Spleen (tissue), 11 donors: ENCODE results near the gene NPRL2. TPM values are rescaled to one million over a fixed set of nuclear protein-coding genes. Genes with fewer than 3 reads are reported as not detected.

Experiments used
- DNase-seq: peaks from one replicate; pipeline ENCODE4 v3.0.0-alpha.2; 2020
- H3K27ac ChIP-seq, 8 donors: fragments of 200-600 bp; sonication (generic) in 7 of 8; 1 replicate in 4 of 8; 2 replicates in 4 of 8; pipeline versions ENCODE4 v1.5.0 to v1.8.0; 2016 to 2021; ENCODE audit warnings: inconsistent platforms in 4 of 8, mild to moderate bottlenecking in 4 of 8, moderate library complexity in 1 of 8
- H3K27me3 ChIP-seq, 7 donors: fragments of 200-600 bp; sonication (generic) in 6 of 7; replicated peaks in 1 of 7; 1 replicate in 4 of 7; 2 replicates in 3 of 7; pipeline versions ENCODE4 v1.5.0 to v1.8.0; 2016 to 2021; ENCODE audit warnings: inconsistent platforms in 3 of 7, mild to moderate bottlenecking in 1 of 7
- H3K36me3 ChIP-seq, 6 donors: fragments of 200-600 bp; sonication (generic) in 5 of 6; 1 replicate in 4 of 6; 2 replicates in 2 of 6; pipeline versions ENCODE4 v1.5.0 to v1.8.0; 2016 to 2021; ENCODE audit warnings: inconsistent platforms in 2 of 6
- H3K4me1 ChIP-seq, 6 donors: fragments of 200-600 bp; sonication (generic) in 5 of 6; 1 replicate in 3 of 6; 2 replicates in 3 of 6; pipeline versions ENCODE4 v1.5.0 to v1.8.0; 2016 to 2021; ENCODE audit warnings: inconsistent platforms in 3 of 6
- H3K4me3 ChIP-seq, 8 donors: fragments of 200-600 bp; sonication (generic) in 7 of 8; 1 replicate in 4 of 8; 2 replicates in 4 of 8; pipeline versions ENCODE4 v1.5.0 to v1.8.0; 2016 to 2021; ENCODE audit warnings: inconsistent platforms in 4 of 8, mild to moderate bottlenecking in 4 of 8, moderate library complexity in 2 of 8
- H3K9me3 ChIP-seq, 8 donors: fragments of 200-600 bp; sonication (generic) in 7 of 8; 1 replicate in 4 of 8; 2 replicates in 4 of 8; pipeline versions ENCODE4 v1.5.0 to v1.8.0; 2016 to 2021; ENCODE audit warnings: inconsistent platforms in 4 of 8
- POLR2A ChIP-seq, 3 donors: fragments of 450-650 bp; IDR thresholded peaks; one replicate each; pipeline ENCODE4 v1.5.1; 2017; ENCODE audit warnings: antibody characterized with exemption in 3 of 3, mild to moderate bottlenecking in 1 of 3
- POLR2AphosphoS5 ChIP-seq, 3 donors: sonication (generic); formaldehyde crosslinking; IDR thresholded peaks; one replicate each; pipeline ENCODE4 v1.5.1; 2017; ENCODE audit warnings: antibody characterized with exemption in 3 of 3
- WGBS, 5 donors: extraction: QIAGEN DNeasy Blood & Tissue Kit in 3 of 5; methylation state at CpG; one replicate each; pipeline versions ENCODE4 v1.1.5 to v1.1.7; 2013 to 2018; 5-methylcytosine and 5-hydroxymethylcytosine counted together
- intact Hi-C: fragments of 100-400 bp; cut with DNase I; formaldehyde crosslinking; loops from one replicate; pipeline ENCODE4 v1.15.0; 2023; ENCODE audit warnings: low total_unique reads
- polyA plus RNA-seq, 3 donors: library from polyadenylated mRNA; stranded (reverse); fragments of 200-250 nt; gene quantifications; one replicate each; pipeline ENCODE4 v1.2.1, GENCODE V29; 2013
- total RNA-seq, 7 donors: library from RNA; depleted of rRNA in 3 of 7; stranded (reverse); fragments of >200 nt in 3 of 7; fragmentation: NEBNext Ultra II Directional in 4 of 7; extraction: Animal tissue kit (Norgen Biotek cat#: 25700) in 4 of 7; gene quantifications; one replicate each; pipeline versions ENCODE4 v1.1.0 to v1.2.1, GENCODE V29; 2016 to 2021
- TF ChIP-seq, protein P1 (sequence below), 11 experiments: fragments of 200-600 bp in 7 of 11; fragments of 450-650 bp in 4 of 11; sonication (generic) in 4 of 11; IDR thresholded peaks in 8 of 11; conservative IDR thresholded peaks in 3 of 11; 1 replicate in 7 of 11; 2 replicates in 4 of 11; pipeline versions ENCODE4 v1.4.0 to v1.8.0; 2016 to 2021; ENCODE audit warnings: antibody characterized with exemption in 11 of 11, inconsistent platforms in 4 of 11, mild to moderate bottlenecking in 1 of 11
- donor health status: healthy with polysubstance abuse.
- donor health status: DM: no; HTN: no; CAD: no; lungs with moderate emphysema.
- donor health status: DM: no; HTN: no; CAD: no.
- donor health status: Bipolar disorder and iron deficiency.
- donor health status: healthy.
- donor health status: DM: no; HTN: no; CAD: no.
- donor health status: DM: yes; HTN: yes; CAD: no.

Gene NPRL2
- total and polyA plus RNA-seq, 10 donors, result 17.8 to 31.2 (median 22.9) TPM

DNA sequence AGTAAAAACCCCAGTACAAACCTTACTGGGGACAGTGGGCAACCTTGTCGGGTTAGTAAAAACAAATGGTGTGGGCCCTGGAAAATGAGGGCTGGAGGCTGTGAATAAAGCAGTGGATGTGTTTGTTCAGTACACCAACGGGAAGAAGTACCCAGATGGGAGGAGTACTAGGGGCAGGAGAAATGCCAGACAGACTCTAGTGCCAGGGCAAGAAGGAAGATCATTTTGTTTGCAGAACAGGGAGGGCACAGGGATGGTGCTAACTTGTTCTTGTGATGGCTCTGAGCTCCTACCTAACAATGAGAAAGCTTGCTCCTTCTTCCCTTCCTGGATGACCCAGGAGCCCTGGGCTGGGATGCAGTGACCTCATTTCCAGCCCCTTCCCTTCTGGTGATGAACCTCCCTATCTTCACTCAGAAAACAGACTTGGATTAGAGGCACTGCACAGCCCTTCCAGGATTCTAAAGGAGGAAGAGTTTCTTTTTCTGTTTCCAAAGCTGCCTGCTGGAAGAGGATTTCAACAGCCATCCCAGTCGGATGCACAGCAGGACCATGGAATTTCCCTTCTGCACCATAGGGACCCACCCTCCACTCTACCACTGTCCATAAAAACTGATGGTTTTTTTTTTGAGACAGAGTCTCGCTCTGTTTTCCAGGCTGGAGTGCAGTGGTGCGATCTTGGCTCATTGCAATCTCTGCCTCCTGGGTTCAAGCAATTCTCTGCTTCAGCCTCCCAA, 16.1 kb downstream of the NPRL2 start:
- peak overlapping the region in 1 of 8 donors; percentile 27 for H3K4me3 ChIP-seq
- no peaks in the 10 kb centered on the region for H3K9me3 ChIP-seq
- peaks cover 0 to 61% (median 33%) of the 10 kb centered on the region in 6 donors for H3K36me3 ChIP-seq
- H3K27ac ChIP-seq, result peak overlapping the region; percentile 44 to 99 (median 97)
- peaks cover 49 to 95% (median 65%) of the 10 kb centered on the region in 6 donors for H3K4me1 ChIP-seq
- 46 to 73% (median 65%) methylated on average over 5 of the region's 5 CpGs for WGBS, 5 donors
- H3K27me3 ChIP-seq, result no peaks in the 10 kb centered on the region
- no peak for DNase-seq
- TF ChIP-seq, protein P1, sequence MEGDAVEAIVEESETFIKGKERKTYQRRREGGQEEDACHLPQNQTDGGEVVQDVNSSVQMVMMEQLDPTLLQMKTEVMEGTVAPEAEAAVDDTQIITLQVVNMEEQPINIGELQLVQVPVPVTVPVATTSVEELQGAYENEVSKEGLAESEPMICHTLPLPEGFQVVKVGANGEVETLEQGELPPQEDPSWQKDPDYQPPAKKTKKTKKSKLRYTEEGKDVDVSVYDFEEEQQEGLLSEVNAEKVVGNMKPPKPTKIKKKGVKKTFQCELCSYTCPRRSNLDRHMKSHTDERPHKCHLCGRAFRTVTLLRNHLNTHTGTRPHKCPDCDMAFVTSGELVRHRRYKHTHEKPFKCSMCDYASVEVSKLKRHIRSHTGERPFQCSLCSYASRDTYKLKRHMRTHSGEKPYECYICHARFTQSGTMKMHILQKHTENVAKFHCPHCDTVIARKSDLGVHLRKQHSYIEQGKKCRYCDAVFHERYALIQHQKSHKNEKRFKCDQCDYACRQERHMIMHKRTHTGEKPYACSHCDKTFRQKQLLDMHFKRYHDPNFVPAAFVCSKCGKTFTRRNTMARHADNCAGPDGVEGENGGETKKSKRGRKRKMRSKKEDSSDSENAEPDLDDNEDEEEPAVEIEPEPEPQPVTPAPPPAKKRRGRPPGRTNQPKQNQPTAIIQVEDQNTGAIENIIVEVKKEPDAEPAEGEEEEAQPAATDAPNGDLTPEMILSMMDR (IDR thresholded peaks at IDR 0.05 in 8 of 11, conservative IDR thresholded peaks at IDR 0.05 in 3 of 11), result no peak
- TF ChIP-seq POLR2AphosphoS5 (IDR thresholded peaks at IDR 0.05), result no peak
- no peak for TF ChIP-seq POLR2A (IDR thresholded peaks at IDR 0.05)
- intact Hi-C loops, result no loop called here

DNA sequence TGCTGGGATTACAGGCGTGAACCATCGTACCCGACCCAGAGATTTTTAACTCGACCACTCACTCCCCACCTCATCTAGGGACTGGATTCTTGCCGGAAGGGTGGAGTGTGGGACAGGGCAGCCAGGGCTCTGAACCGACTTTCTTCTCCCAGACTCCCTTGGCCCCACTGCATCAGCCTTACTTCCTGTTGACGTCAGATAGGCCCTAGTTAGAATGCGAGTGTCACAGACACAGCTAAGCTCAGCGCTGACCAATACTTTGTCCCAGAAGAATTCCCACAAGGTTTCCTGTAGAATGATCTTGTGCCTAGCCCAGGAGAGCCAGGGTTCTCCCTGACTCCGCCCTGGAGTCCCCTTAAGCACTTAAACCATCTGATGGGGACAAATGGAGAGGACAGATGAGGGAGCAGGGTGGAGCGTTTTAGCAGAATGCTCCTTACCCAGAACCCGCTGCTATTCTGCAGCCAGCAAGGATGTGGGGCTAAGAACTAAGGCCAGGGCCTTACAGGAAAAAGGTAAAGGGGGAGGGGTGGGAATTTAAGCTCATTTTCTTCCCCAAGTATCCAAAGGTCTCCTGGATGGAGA, 16.7 kb downstream of the NPRL2 start:
- intact Hi-C loops, result no loop called here
- Histone ChIP-seq H3K4me3 (peak overlapping the region in 1 of 8 donors; percentile 27), H3K36me3 (peaks cover 0 to 68% (median 38%) of the 10 kb centered on the region in 6 donors), H3K27ac (peak overlapping the region; percentile 44 to 99 (median 97)), H3K4me1 (peaks cover 43 to 95% (median 62%) of the 10 kb centered on the region in 6 donors), H3K27me3 (no peaks in the 10 kb centered on the region), H3K9me3 (no peaks in the 10 kb centered on the region)
- TF ChIP-seq, protein P1 (IDR thresholded peaks at IDR 0.05 in 8 of 11, conservative IDR thresholded peaks at IDR 0.05 in 3 of 11), result no peak
- TF ChIP-seq POLR2A (IDR thresholded peaks at IDR 0.05), result no peak
- TF ChIP-seq POLR2AphosphoS5 (IDR thresholded peaks at IDR 0.05), result peak in 2 of 3 donors; percentile 52 to 80
- 49 to 77% (median 56%) methylated on average over 11 to 12 of the region's 12 CpGs for WGBS, 5 donors
- DNase-seq, result no peak

DNA sequence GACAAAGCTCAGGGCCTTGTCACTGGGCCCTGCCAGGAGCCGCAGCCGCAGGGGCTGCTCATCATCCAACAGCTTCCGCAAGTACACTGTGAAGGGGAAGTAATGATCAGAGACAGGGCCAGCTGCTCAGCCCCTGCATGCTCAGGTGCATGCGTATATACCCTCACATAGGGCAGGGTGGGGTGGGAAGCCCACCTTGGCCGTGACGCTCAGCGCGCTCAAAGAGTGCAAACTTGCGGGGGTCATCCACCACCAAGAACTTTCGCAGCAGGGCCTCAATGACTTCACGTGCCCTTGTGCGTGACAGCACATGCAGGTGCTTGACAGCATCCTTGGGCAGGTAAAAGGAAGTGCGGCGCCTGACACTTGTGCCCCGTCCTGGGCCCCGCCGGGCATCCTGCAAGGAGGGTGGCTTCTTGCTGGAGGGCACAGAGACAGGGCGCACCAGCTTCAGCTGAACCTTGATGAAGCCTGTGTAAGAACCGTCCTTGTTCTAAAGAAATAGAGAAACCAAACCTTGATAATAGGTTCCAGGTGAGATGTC, 19.1 kb downstream of the NPRL2 start:
- Histone ChIP-seq H3K9me3 (no peaks in the 10 kb centered on the region), H3K27ac (peak overlapping the region in 1 of 8 donors; percentile 99), H3K4me3 (no peak overlapping the region), H3K36me3 (peaks cover 0 to 73% (median 39%) of the 10 kb centered on the region in 6 donors), H3K4me1 (peaks cover 48 to 98% (median 65%) of the 10 kb centered on the region in 6 donors), H3K27me3 (no peaks in the 10 kb centered on the region)
- intact Hi-C loops, result no loop called here
- peak; percentile 64 for DNase-seq
- WGBS, 5 donors, result 92 to 97% (median 95%) methylated on average over 15 to 19 of the region's 19 CpGs
- TF ChIP-seq, protein P1 (IDR thresholded peaks at IDR 0.05 in 8 of 11, conservative IDR thresholded peaks at IDR 0.05 in 3 of 11), result no peak
- TF ChIP-seq POLR2AphosphoS5 (IDR thresholded peaks at IDR 0.05), result peak in 2 of 3 donors; percentile 46 to 67
- no peak for TF ChIP-seq POLR2A (IDR thresholded peaks at IDR 0.05)

DNA sequence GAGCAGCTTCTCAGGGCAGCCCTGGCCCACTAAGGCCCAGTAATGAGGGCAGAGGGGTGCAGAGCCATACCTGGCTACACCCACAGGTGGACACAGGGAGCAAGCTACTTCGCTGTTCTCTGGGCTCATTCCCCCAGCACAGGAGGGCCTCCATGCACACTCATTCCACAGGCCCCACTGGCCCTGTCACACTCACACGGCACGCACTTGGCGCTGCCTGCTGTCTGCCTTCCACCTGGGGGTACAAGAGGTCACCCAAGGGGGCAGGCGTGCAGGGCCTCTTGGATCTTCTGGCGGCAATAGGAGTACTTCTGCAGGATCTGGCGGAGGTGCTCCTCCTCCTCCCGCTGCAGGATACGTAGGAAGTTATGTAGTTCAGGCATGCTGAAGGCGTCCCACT, 20.2 kb downstream of the NPRL2 start:
- Histone ChIP-seq H3K9me3 (no peaks in the 10 kb centered on the region), H3K4me3 (no peak overlapping the region), H3K4me1 (peaks cover 38 to 98% (median 65%) of the 10 kb centered on the region in 6 donors), H3K27me3 (no peaks in the 10 kb centered on the region), H3K36me3 (peaks cover 0 to 78% (median 49%) of the 10 kb centered on the region in 6 donors), H3K27ac (peak overlapping the region in 1 of 8 donors; percentile 21)
- TF ChIP-seq POLR2AphosphoS5 (IDR thresholded peaks at IDR 0.05), result peak in 2 of 3 donors; percentile 43 to 61
- no peak for TF ChIP-seq POLR2A (IDR thresholded peaks at IDR 0.05)
- DNase-seq, result peak; percentile 69
- WGBS, 5 donors, result 93 to 100% (median 95%) methylated on average over 4 to 10 of the region's 10 CpGs
- intact Hi-C loops, result no loop called here
